Left lung (tissue), 14 donors: ENCODE results near the gene PTPN3. TPM values are rescaled to one million over a fixed set of nuclear protein-coding genes. Genes with fewer than 3 reads are reported as not detected.
"Not testable (repeated sequence)": the region's sequence is repeated elsewhere in the genome, so short reads cannot be mapped to it uniquely, and the experiment has no call there.

Experiments
- ATAC-seq: fragments of 200-7000 bp; cut with Tn5 transposase; one replicate; pipeline ENCODE4 v1.9.1; 2020; ENCODE audit warnings: moderate library complexity
- DNase-seq, 4 donors: peaks; one replicate each; pipeline ENCODE4 v3.0.0-alpha.2; 2013 to 2020
- H3K27ac ChIP-seq, 2 donors: fragments of 200-600 bp; sonication (generic) in 1 of 2; one replicate each; pipeline versions ENCODE4 v1.5.0 to v1.8.0; 2020 to 2021
- H3K27me3 ChIP-seq, 2 donors: fragments of 200-600 bp; sonication (generic) in 1 of 2; one replicate each; pipeline versions ENCODE4 v1.5.0 to v1.8.0; 2020 to 2021
- H3K36me3 ChIP-seq, 2 donors: fragments of 200-600 bp; sonication (generic) in 1 of 2; one replicate each; pipeline versions ENCODE4 v1.5.0 to v1.8.0; 2020 to 2021
- H3K4me1 ChIP-seq, 2 donors: fragments of 200-600 bp; one replicate each; pipeline ENCODE4 v1.8.0; 2021
- H3K4me3 ChIP-seq, 2 donors: fragments of 200-600 bp; sonication (generic) in 1 of 2; one replicate each; pipeline versions ENCODE4 v1.5.0 to v1.8.0; 2020 to 2021; ENCODE audit warnings: mild to moderate bottlenecking in 1 of 2
- H3K9me3 ChIP-seq, 2 donors: fragments of 200-600 bp; sonication (generic) in 1 of 2; one replicate each; pipeline versions ENCODE4 v1.5.0 to v1.8.0; 2020 to 2021
- CTCF ChIP-seq, 2 donors: fragments of 200-600 bp; sonication (generic) in 1 of 2; IDR thresholded peaks; one replicate each; pipeline versions ENCODE4 v1.5.0 to v1.8.0; 2021; ENCODE audit warnings: antibody characterized with exemption in 2 of 2
- intact Hi-C, 2 donors: fragments of 100-400 bp; cut with DNase I; formaldehyde crosslinking; loops; one replicate each; pipeline versions ENCODE4 v1.11.2 to v1.14.2; 2022
- long read RNA-seq, 12 donors: library from polyadenylated mRNA in 2 of 12; unstranded in 2 of 12; transcript quantifications; one replicate each; pipeline ENCODE4 v2.0.0 and lab custom pipeline, GENCODE V29; 2019 to 2026
- polyA plus RNA-seq, 6 donors: library from polyadenylated mRNA; unstranded; fragments of 120-200 nt; gene quantifications; one replicate each; pipeline ENCODE4 v1.2.1, GENCODE V29; 2013; ENCODE audit not compliant: insufficient read length in 6 of 6
- total RNA-seq, 2 donors: library from RNA; stranded (reverse); fragmentation: NEBNext Ultra II Directional; extraction: Animal tissue kit (Norgen Biotek cat#: 25700); gene quantifications; one replicate each; pipeline ENCODE4 v1.2.1, GENCODE V29; 2021
- donor health status: DM: no; HTN: yes; CAD: no.
- donor health status: DM: no; HTN: no; CAD: no.

PTPN3 gene, protein sequence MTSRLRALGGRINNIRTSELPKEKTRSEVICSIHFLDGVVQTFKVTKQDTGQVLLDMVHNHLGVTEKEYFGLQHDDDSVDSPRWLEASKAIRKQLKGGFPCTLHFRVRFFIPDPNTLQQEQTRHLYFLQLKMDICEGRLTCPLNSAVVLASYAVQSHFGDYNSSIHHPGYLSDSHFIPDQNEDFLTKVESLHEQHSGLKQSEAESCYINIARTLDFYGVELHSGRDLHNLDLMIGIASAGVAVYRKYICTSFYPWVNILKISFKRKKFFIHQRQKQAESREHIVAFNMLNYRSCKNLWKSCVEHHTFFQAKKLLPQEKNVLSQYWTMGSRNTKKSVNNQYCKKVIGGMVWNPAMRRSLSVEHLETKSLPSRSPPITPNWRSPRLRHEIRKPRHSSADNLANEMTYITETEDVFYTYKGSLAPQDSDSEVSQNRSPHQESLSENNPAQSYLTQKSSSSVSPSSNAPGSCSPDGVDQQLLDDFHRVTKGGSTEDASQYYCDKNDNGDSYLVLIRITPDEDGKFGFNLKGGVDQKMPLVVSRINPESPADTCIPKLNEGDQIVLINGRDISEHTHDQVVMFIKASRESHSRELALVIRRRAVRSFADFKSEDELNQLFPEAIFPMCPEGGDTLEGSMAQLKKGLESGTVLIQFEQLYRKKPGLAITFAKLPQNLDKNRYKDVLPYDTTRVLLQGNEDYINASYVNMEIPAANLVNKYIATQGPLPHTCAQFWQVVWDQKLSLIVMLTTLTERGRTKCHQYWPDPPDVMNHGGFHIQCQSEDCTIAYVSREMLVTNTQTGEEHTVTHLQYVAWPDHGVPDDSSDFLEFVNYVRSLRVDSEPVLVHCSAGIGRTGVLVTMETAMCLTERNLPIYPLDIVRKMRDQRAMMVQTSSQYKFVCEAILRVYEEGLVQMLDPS
- 10 to 100 TPM; 15.1 to 15.9 TPM for total RNA-seq
- polyA plus RNA-seq = 10 to 100 TPM in 5 of 6 donors, 1 to 10 TPM in 1; 7.7 to 16.6 (median 15.7) TPM
- long read RNA-seq, donor 1, full-length matches to known transcripts = 1 of 1 reads
- long read RNA-seq, donor 1, partial matches to known transcripts = 0 of 1 reads
- long read RNA-seq, donor 1, other reads (novel, unspliced or antisense) = 0 of 1 reads
- long read RNA-seq, donor 2 = 0 reads
- long read RNA-seq, donor 3 = 0 reads
- long read RNA-seq, donor 4, partial matches to known transcripts = 5 of 8 reads
- long read RNA-seq, donor 4, other reads (novel, unspliced or antisense) = 3 of 8 reads
- long read RNA-seq, donor 5 = 0 reads
- long read RNA-seq, donor 6 = 0 reads
- long read RNA-seq, donor 7 = 0 reads
- long read RNA-seq, donor 8, full-length matches to known transcripts = 2 of 2 reads
- long read RNA-seq, donor 8, partial matches to known transcripts = 0 of 2 reads
- long read RNA-seq, donor 8, other reads (novel, unspliced or antisense) = 0 of 2 reads
- long read RNA-seq, donor 9 = 0 reads
- long read RNA-seq, donor 10, partial matches to known transcripts = 1 of 1 reads
- long read RNA-seq, donor 10, other reads (novel, unspliced or antisense) = 0 of 1 reads
- long read RNA-seq, donor 11 = 0 reads
- long read RNA-seq, donor 12, full-length matches to known transcripts = 1 of 1 reads
- long read RNA-seq, donor 12, partial matches to known transcripts = 0 of 1 reads
- long read RNA-seq, donor 12, other reads (novel, unspliced or antisense) = 0 of 1 reads

DNA sequence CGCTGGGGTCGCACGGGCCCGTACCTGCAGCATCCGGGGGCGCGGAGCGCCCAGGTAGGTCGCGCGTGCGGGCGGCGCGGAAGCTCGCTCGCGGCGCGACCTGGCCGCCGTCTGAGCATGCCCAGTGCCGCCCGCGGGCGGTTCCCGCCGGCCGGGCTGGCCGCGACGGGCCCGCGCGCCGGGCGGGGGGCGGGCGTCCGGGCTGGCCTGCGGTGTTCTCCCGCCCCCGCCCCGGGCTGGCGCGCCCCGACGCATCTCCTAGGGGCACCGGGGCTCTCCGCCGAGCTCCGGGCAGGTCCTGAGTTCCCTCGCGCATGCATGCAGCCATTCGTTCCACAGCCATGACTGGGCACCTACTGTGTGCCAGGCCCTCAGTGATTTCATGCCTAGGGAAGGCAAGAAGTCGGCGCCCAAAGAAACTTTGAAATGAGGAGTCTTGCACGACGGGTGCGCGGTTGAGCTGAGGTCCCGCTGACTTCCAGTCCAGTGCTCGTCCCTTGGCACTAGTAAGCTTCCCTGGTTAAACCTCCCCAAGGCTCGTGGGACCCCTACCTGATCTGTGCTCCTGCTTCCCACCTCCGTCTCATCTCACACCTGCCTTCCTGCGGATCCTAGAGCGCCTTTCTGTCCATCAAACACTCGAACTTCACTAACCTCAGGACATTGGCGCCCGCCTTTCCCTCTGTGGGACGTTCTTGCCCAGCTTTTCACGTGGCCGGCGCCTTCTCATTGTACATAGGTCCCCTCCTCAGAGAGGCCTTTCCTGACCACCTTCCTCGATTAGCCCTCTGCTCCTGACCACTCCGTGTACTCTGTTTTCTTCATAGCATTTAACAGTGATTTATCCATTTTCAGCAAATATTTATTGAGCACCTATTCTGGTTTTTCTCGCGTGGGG lies at the start of gene PTPN3:
PTPN3 (minus strand) TSS at position 113 of the 898 bp plus-strand sequence. CDS start 34,873 bp downstream, outside the sequence.
- H3K27ac ChIP-seq = no peak within 1 kb of the TSS
- H3K27me3 ChIP-seq = peaks cover 16 to 84% of the 10 kb centered on the region in 2 donors
- H3K4me3 ChIP-seq = peak within 1 kb of the TSS; percentile 29 to 41
- H3K9me3 ChIP-seq = no peaks in the 10 kb centered on the region
- ATAC-seq (peak; percentile 59), DNase-seq (peak in 3 of 4 donors; percentile 24 to 70 (median 42))
- intact Hi-C loops = no loop called here
- no peaks in the 10 kb centered on the region for H3K4me1 ChIP-seq
- no peaks in the 10 kb centered on the region for H3K36me3 ChIP-seq
- TF ChIP-seq CTCF (IDR thresholded peaks at IDR 0.05) = no peak

DNA sequence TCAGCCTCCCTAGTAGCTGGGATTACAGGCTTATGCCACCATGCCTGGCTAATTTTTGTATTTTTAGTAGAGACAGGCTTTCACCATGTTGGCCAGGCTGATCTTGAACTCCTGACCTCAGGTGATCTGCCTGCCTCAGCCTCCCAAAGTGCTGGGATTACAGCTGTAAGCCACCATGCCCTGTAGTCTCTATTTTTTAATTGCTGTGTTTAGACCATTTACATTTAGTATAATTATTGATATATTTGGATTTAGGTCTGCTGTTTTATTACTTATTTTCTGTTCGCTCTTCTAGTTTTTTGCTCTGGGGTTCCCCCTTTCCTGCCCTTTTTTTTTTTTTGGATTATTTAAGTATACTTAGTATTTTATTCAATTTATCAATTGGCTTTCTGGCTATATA lies 46.8 kb upstream of the PTPN3 start:
- H3K36me3 ChIP-seq, intact Hi-C loops, H3K27me3 ChIP-seq, H3K27ac ChIP-seq, H3K4me1 ChIP-seq, ATAC-seq, H3K4me3 ChIP-seq, DNase-seq: not testable (repeated sequence)
- H3K9me3 ChIP-seq = peaks cover 0 to 38% of the 10 kb centered on the region in 2 donors

DNA sequence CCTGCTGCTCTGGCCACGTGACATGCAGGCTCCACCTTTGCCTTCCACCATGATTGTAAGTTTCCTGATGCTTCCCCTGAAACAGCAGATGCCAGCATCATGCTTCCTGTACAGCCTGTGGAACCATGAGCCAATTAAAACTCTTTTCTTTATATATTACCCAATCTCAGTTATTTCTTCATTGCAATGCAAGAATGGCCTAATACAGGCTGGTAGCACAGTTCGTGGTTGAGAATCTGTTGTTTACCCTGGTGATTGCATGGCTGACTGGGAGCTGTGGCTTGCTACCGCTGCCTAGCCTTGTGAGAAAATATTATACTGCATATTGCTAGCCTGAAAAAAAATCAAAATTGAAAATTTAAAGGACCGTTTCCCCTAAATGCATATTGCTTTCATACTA lies 44.8 kb upstream of the PTPN3 start:
- no peaks in the 10 kb centered on the region for H3K36me3 ChIP-seq
- intact Hi-C loops = no loop called here
- no peaks in the 10 kb centered on the region for H3K27me3 ChIP-seq
- no peaks in the 10 kb centered on the region for H3K4me1 ChIP-seq
- TF ChIP-seq CTCF (IDR thresholded peaks at IDR 0.05) = no peak
- no peak overlapping the region for H3K27ac ChIP-seq
- DNase-seq (no peak), ATAC-seq (no peak)
- no peak overlapping the region for H3K4me3 ChIP-seq
- H3K9me3 ChIP-seq = peaks cover 0 to 33% of the 10 kb centered on the region in 2 donors

GRCh38 chr9:109538346-109538745 lies 40.2 kb upstream of the PTPN3 start:
- TF ChIP-seq CTCF (IDR thresholded peaks at IDR 0.05) = no peak
- no peak for DNase-seq
- intact Hi-C loops = no loop called here

More at GRCh38 chr9:109538346-109538745, 40.2 kb upstream of the PTPN3 start:
- ATAC-seq = no peak
- Histone ChIP-seq H3K27me3 (peaks cover 0 to 10% of the 10 kb centered on the region in 2 donors), H3K4me1 (no peaks in the 10 kb centered on the region), H3K36me3 (no peaks in the 10 kb centered on the region), H3K9me3 (no peaks in the 10 kb centered on the region), H3K27ac (no peak overlapping the region), H3K4me3 (no peak overlapping the region)
